K562 (cell line): Measurements from ENCODE around the gene OR4D6. TPM values are rescaled to one million over a fixed set of nuclear protein-coding genes. Genes with fewer than 3 reads are reported as not detected.

Source experiments
- HIVEP1 ChIP-seq: fragments of 250-450 bp; sonication (Bioruptor Pico); IDR thresholded peaks from 2 replicates; pipeline ENCODE4 v1.4.0; 2020; ENCODE audit warnings: mild to moderate bottlenecking
- ZNF518B ChIP-seq: fragments of 250-450 bp; sonication (Bioruptor Pico); IDR thresholded peaks from 2 replicates; pipeline ENCODE4 v1.5.0; 2021; ENCODE audit warnings: mild to moderate bottlenecking, moderate library complexity
- polyA plus RNA-seq, 8 experiments: library from polyadenylated mRNA; depleted of rRNA in 4 of 8; stranded (reverse) in 5 of 8; unstranded in 3 of 8; fragments of >200 nt; fragmentation: Nextera tagmentation in 2 of 8; fragmentation: Illumina TruSeq in 1 of 8; extraction: Ambion mirVana in 2 of 8; extraction: Trizol in 1 of 8; gene quantifications; 2 replicates each; pipeline versions ENCODE4 v1.2.1 to v1.2.3, GENCODE V29; 2011 to 2014; ENCODE audit warnings: inconsistent platforms in 1 of 8, missing spikeins in 1 of 8
- total RNA-seq, 7 experiments: library from RNA; depleted of rRNA in 6 of 7; stranded (reverse); fragments of >200 nt in 6 of 7; fragmentation: Illumina TruSeq in 2 of 7; extraction: Trizol in 2 of 7; gene quantifications; 2 replicates each; pipeline versions ENCODE4 v1.2.1 to v1.2.3, GENCODE V29; 2011 to 2021; ENCODE audit warnings: low replicate concordance in 1 of 7

OR4D6 gene
- total and polyA plus RNA-seq, 9 of the 15 experiments (the other 6 are each of a cell fraction or from before 2014, with no cell fraction given), result not detected

GRCh38 chr11:59503276-59503675, 46.5 kb downstream of the OR4D6 start, which contains the start of gene OR4D11 (continued):
- TF ChIP-seq HIVEP1 (CRISPR knock-in tag), result no peak
- no peak for TF ChIP-seq ZNF518B

Other genes with a start within 250 kb of the OR4D6 start
Only the 7 nearest of the 9 such genes appear.
- not detected in 2 replicates for gene OR5AN1, start 98.1 kb upstream of the OR4D6 start, total RNA-seq (2014; rRNA removed)
- gene OR5AN1, start 98.1 kb upstream of the OR4D6 start, total RNA-seq (2014; rRNA removed; fragmentation: Illumina TruSeq; extraction: Trizol), result not detected in 2 replicates
- not detected in 2 replicates for gene OR5AN1, start 98.1 kb upstream of the OR4D6 start, total RNA-seq (2015; rRNA removed; fragmentation: Illumina TruSeq; extraction: Trizol)
- not detected in 2 replicates for gene OR5AN1, start 98.1 kb upstream of the OR4D6 start, total RNA-seq (2021)
- not detected in 2 replicates for gene OR5AN1, start 98.1 kb upstream of the OR4D6 start, polyA plus RNA-seq (2011; rRNA removed)
- gene OR5AN1, start 98.1 kb upstream of the OR4D6 start, polyA plus RNA-seq (2014; fragmentation: Illumina TruSeq; extraction: Trizol), result not detected in 2 replicates
- not detected for gene OR5AN1, start 98.1 kb upstream of the OR4D6 start, polyA plus RNA-seq (2014; fragmentation: Nextera tagmentation; extraction: Ambion mirVana)
- gene OR5AN1, start 98.1 kb upstream of the OR4D6 start, polyA plus RNA-seq (2014; rRNA removed), result not detected in 2 replicates
- gene OR5A2, start 30.5 kb upstream of the OR4D6 start, total RNA-seq (2014; rRNA removed), result not detected in 2 replicates
- gene OR5A2, start 30.5 kb upstream of the OR4D6 start, total RNA-seq (2014; rRNA removed; fragmentation: Illumina TruSeq; extraction: Trizol), result not detected in 2 replicates
- gene OR5A2, start 30.5 kb upstream of the OR4D6 start, total RNA-seq (2015; rRNA removed; fragmentation: Illumina TruSeq; extraction: Trizol), result not detected in 2 replicates
- not detected in 2 replicates for gene OR5A2, start 30.5 kb upstream of the OR4D6 start, total RNA-seq (2021)
- not detected in 2 replicates for gene OR5A2, start 30.5 kb upstream of the OR4D6 start, polyA plus RNA-seq (2011; rRNA removed)
- not detected in 2 replicates for gene OR5A2, start 30.5 kb upstream of the OR4D6 start, polyA plus RNA-seq (2014; fragmentation: Illumina TruSeq; extraction: Trizol)
- gene OR5A2, start 30.5 kb upstream of the OR4D6 start, polyA plus RNA-seq (2014; fragmentation: Nextera tagmentation; extraction: Ambion mirVana), result not detected
- gene OR5A2, start 30.5 kb upstream of the OR4D6 start, polyA plus RNA-seq (2014; rRNA removed), result not detected in 2 replicates
- not detected in 2 replicates for gene OR5A1, start 20.5 kb upstream of the OR4D6 start, total RNA-seq (2014; rRNA removed)
- gene OR5A1, start 20.5 kb upstream of the OR4D6 start, total RNA-seq (2014; rRNA removed; fragmentation: Illumina TruSeq; extraction: Trizol), result not detected in 2 replicates
- gene OR5A1, start 20.5 kb upstream of the OR4D6 start, total RNA-seq (2015; rRNA removed; fragmentation: Illumina TruSeq; extraction: Trizol), result not detected in 2 replicates
- not detected in 2 replicates for gene OR5A1, start 20.5 kb upstream of the OR4D6 start, total RNA-seq (2021)
- not detected in 2 replicates for gene OR5A1, start 20.5 kb upstream of the OR4D6 start, polyA plus RNA-seq (2011; rRNA removed)
- gene OR5A1, start 20.5 kb upstream of the OR4D6 start, polyA plus RNA-seq (2014; fragmentation: Illumina TruSeq; extraction: Trizol), result not detected in 2 replicates
- not detected for gene OR5A1, start 20.5 kb upstream of the OR4D6 start, polyA plus RNA-seq (2014; fragmentation: Nextera tagmentation; extraction: Ambion mirVana)
- gene OR5A1, start 20.5 kb upstream of the OR4D6 start, polyA plus RNA-seq (2014; rRNA removed), result not detected in 2 replicates
- not detected in 2 replicates for gene OR4D10, start 16.4 kb downstream of the OR4D6 start, total RNA-seq (2014; rRNA removed)
- not detected in 2 replicates for gene OR4D10, start 16.4 kb downstream of the OR4D6 start, total RNA-seq (2014; rRNA removed; fragmentation: Illumina TruSeq; extraction: Trizol)
- gene OR4D10, start 16.4 kb downstream of the OR4D6 start, total RNA-seq (2015; rRNA removed; fragmentation: Illumina TruSeq; extraction: Trizol), result not detected in 2 replicates
- gene OR4D10, start 16.4 kb downstream of the OR4D6 start, total RNA-seq (2021), result not detected in 2 replicates
- not detected in 2 replicates for gene OR4D10, start 16.4 kb downstream of the OR4D6 start, polyA plus RNA-seq (2011; rRNA removed)
- gene OR4D10, start 16.4 kb downstream of the OR4D6 start, polyA plus RNA-seq (2014; fragmentation: Illumina TruSeq; extraction: Trizol), result not detected in 2 replicates
- gene OR4D10, start 16.4 kb downstream of the OR4D6 start, polyA plus RNA-seq (2014; fragmentation: Nextera tagmentation; extraction: Ambion mirVana), result not detected
- gene OR4D10, start 16.4 kb downstream of the OR4D6 start, polyA plus RNA-seq (2014; rRNA removed), result not detected in 2 replicates
- gene OR4D11, start 46.6 kb downstream of the OR4D6 start, total RNA-seq (2014; rRNA removed), result not detected in 2 replicates
- gene OR4D11, start 46.6 kb downstream of the OR4D6 start, total RNA-seq (2014; rRNA removed; fragmentation: Illumina TruSeq; extraction: Trizol), result not detected in 2 replicates
- gene OR4D11, start 46.6 kb downstream of the OR4D6 start, total RNA-seq (2015; rRNA removed; fragmentation: Illumina TruSeq; extraction: Trizol), result not detected in 2 replicates
- gene OR4D11, start 46.6 kb downstream of the OR4D6 start, total RNA-seq (2021), result not detected in 2 replicates
- not detected in 2 replicates for gene OR4D11, start 46.6 kb downstream of the OR4D6 start, polyA plus RNA-seq (2011; rRNA removed)
- not detected in 2 replicates for gene OR4D11, start 46.6 kb downstream of the OR4D6 start, polyA plus RNA-seq (2014; fragmentation: Illumina TruSeq; extraction: Trizol)
- gene OR4D11, start 46.6 kb downstream of the OR4D6 start, polyA plus RNA-seq (2014; fragmentation: Nextera tagmentation; extraction: Ambion mirVana), result not detected
- not detected in 2 replicates for gene OR4D11, start 46.6 kb downstream of the OR4D6 start, polyA plus RNA-seq (2014; rRNA removed)
- not detected in 2 replicates for gene OR4D9, start 54.6 kb downstream of the OR4D6 start, total RNA-seq (2014; rRNA removed)
- gene OR4D9, start 54.6 kb downstream of the OR4D6 start, total RNA-seq (2014; rRNA removed; fragmentation: Illumina TruSeq; extraction: Trizol), result not detected in 2 replicates
- not detected in 2 replicates for gene OR4D9, start 54.6 kb downstream of the OR4D6 start, total RNA-seq (2015; rRNA removed; fragmentation: Illumina TruSeq; extraction: Trizol)
- not detected in 2 replicates for gene OR4D9, start 54.6 kb downstream of the OR4D6 start, total RNA-seq (2021)
- not detected in 2 replicates for gene OR4D9, start 54.6 kb downstream of the OR4D6 start, polyA plus RNA-seq (2011; rRNA removed)
- not detected in 2 replicates for gene OR4D9, start 54.6 kb downstream of the OR4D6 start, polyA plus RNA-seq (2014; fragmentation: Illumina TruSeq; extraction: Trizol)
- not detected for gene OR4D9, start 54.6 kb downstream of the OR4D6 start, polyA plus RNA-seq (2014; fragmentation: Nextera tagmentation; extraction: Ambion mirVana)
- gene OR4D9, start 54.6 kb downstream of the OR4D6 start, polyA plus RNA-seq (2014; rRNA removed), result not detected in 2 replicates
- gene OSBP, start 158.8 kb downstream of the OR4D6 start, total RNA-seq (2014; rRNA removed), result 22.2 and 28.7 TPM in 2 replicates
- 33.3 and 36.1 TPM in 2 replicates for gene OSBP, start 158.8 kb downstream of the OR4D6 start, total RNA-seq (2014; rRNA removed; fragmentation: Illumina TruSeq; extraction: Trizol)
- gene OSBP, start 158.8 kb downstream of the OR4D6 start, total RNA-seq (2015; rRNA removed; fragmentation: Illumina TruSeq; extraction: Trizol), result 28.7 and 28.9 TPM in 2 replicates
- gene OSBP, start 158.8 kb downstream of the OR4D6 start, total RNA-seq (2021), result 37.7 and 44.3 TPM in 2 replicates
- gene OSBP, start 158.8 kb downstream of the OR4D6 start, polyA plus RNA-seq (2011; rRNA removed), result 33.9 and 37.2 TPM in 2 replicates
- 46.9 and 49.0 TPM in 2 replicates for gene OSBP, start 158.8 kb downstream of the OR4D6 start, polyA plus RNA-seq (2014; fragmentation: Illumina TruSeq; extraction: Trizol)
- 10 to 100 TPM; 11.7 to 11.9 TPM for gene OSBP, start 158.8 kb downstream of the OR4D6 start, polyA plus RNA-seq (2014; fragmentation: Nextera tagmentation; extraction: Ambion mirVana)
- 24.5 and 27.8 TPM in 2 replicates for gene OSBP, start 158.8 kb downstream of the OR4D6 start, polyA plus RNA-seq (2014; rRNA removed)